Left lung (tissue), 10 donors: ENCODE results near the gene ALLC. TPM values are rescaled to one million over a fixed set of nuclear protein-coding genes. Genes with fewer than 3 reads are reported as not detected.

ENCODE experiments used
- ATAC-seq: fragments of 200-7000 bp; cut with Tn5 transposase; one replicate; pipeline ENCODE4 v1.9.1; 2020; ENCODE audit warnings: moderate library complexity
- DNase-seq, 4 donors: peaks; one replicate each; pipeline ENCODE4 v3.0.0-alpha.2; 2013 to 2020
- H3K27ac ChIP-seq, 2 donors: fragments of 200-600 bp; sonication (generic) in 1 of 2; one replicate each; pipeline versions ENCODE4 v1.5.0 to v1.8.0; 2020 to 2021
- H3K27me3 ChIP-seq, 2 donors: fragments of 200-600 bp; sonication (generic) in 1 of 2; one replicate each; pipeline versions ENCODE4 v1.5.0 to v1.8.0; 2020 to 2021
- H3K36me3 ChIP-seq, 2 donors: fragments of 200-600 bp; sonication (generic) in 1 of 2; one replicate each; pipeline versions ENCODE4 v1.5.0 to v1.8.0; 2020 to 2021
- H3K4me1 ChIP-seq, 2 donors: fragments of 200-600 bp; one replicate each; pipeline ENCODE4 v1.8.0; 2021
- H3K4me3 ChIP-seq, 2 donors: fragments of 200-600 bp; sonication (generic) in 1 of 2; one replicate each; pipeline versions ENCODE4 v1.5.0 to v1.8.0; 2020 to 2021; ENCODE audit warnings: mild to moderate bottlenecking in 1 of 2
- H3K9me3 ChIP-seq, 2 donors: fragments of 200-600 bp; sonication (generic) in 1 of 2; one replicate each; pipeline versions ENCODE4 v1.5.0 to v1.8.0; 2020 to 2021
- intact Hi-C, 2 donors: fragments of 100-400 bp; cut with DNase I; formaldehyde crosslinking; loops; one replicate each; pipeline versions ENCODE4 v1.11.2 to v1.14.2; 2022
- polyA plus RNA-seq, 6 donors: library from polyadenylated mRNA; unstranded; fragments of 120-200 nt; gene quantifications; one replicate each; pipeline ENCODE4 v1.2.1, GENCODE V29; 2013; ENCODE audit not compliant: insufficient read length in 6 of 6
- total RNA-seq, 2 donors: library from RNA; stranded (reverse); fragmentation: NEBNext Ultra II Directional; extraction: Animal tissue kit (Norgen Biotek cat#: 25700); gene quantifications; one replicate each; pipeline ENCODE4 v1.2.1, GENCODE V29; 2021
- TF ChIP-seq, protein P1 (sequence below), 2 donors: fragments of 200-600 bp; sonication (generic) in 1 of 2; IDR thresholded peaks; one replicate each; pipeline versions ENCODE4 v1.5.0 to v1.8.0; 2021; ENCODE audit warnings: antibody characterized with exemption in 2 of 2
- donor health status: DM: no; HTN: yes; CAD: no.
- donor health status: DM: no; HTN: no; CAD: no.

Gene ALLC
- total and polyA plus RNA-seq, 8 donors = 0.13 TPM; not detected in 7

DNA sequence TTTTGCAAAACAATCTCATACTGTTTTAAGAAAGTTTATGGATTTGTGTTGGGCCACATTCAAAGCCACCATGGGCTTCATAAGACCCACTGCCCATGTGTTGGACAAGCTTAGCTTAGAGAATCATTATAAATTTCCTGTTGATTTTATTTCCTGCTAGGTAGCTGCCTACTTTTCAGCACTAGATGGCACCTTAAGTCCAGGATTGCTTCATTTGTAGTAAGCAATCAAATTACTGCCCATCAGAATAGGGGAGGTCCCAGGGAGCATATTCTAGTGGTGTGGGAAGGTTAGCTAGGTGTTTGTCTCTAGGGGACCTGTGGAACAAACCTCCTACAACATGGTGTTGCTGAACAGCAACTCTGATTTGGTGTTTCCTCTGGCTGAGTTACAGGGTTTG is 34.4 kb downstream of the ALLC start:
- intact Hi-C loops = no loop called here
- peak in 1 of 4 donors; percentile 24 for DNase-seq

DNA sequence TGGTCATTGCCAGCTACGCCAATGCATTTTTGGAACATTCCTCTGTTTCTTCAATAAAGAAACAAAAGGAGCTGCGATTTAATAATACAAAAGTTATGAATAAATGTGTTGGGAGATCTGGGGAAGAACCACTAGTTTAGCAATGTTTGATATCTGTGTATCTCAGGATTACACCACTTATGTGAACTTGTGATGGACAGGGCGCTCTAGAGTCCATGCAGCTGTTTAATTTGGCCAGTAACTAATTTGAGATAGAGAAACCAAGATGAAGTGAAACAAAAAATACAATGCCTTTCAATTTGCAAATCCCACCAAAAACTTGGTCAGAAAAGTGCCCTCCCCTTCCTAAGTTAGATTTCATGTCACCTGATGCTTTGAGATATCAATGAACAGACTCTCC is 38.5 kb downstream of the ALLC start:
- Histone ChIP-seq H3K27me3 (peaks cover 0 to 14% of the 10 kb centered on the region in 2 donors), H3K9me3 (no peaks in the 10 kb centered on the region), H3K4me3 (no peak overlapping the region), H3K36me3 (no peaks in the 10 kb centered on the region), H3K4me1 (no peaks in the 10 kb centered on the region), H3K27ac (no peak overlapping the region)
- ATAC-seq (no peak), DNase-seq (peak in 2 of 4 donors; percentile 54 to 65)
- intact Hi-C loops = no loop called here
- TF ChIP-seq, protein P1, sequence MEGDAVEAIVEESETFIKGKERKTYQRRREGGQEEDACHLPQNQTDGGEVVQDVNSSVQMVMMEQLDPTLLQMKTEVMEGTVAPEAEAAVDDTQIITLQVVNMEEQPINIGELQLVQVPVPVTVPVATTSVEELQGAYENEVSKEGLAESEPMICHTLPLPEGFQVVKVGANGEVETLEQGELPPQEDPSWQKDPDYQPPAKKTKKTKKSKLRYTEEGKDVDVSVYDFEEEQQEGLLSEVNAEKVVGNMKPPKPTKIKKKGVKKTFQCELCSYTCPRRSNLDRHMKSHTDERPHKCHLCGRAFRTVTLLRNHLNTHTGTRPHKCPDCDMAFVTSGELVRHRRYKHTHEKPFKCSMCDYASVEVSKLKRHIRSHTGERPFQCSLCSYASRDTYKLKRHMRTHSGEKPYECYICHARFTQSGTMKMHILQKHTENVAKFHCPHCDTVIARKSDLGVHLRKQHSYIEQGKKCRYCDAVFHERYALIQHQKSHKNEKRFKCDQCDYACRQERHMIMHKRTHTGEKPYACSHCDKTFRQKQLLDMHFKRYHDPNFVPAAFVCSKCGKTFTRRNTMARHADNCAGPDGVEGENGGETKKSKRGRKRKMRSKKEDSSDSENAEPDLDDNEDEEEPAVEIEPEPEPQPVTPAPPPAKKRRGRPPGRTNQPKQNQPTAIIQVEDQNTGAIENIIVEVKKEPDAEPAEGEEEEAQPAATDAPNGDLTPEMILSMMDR (IDR thresholded peaks at IDR 0.05) = no peak

More for the DNA sequence above, 34.4 kb downstream of the ALLC start:
- Histone ChIP-seq H3K27ac (no peak overlapping the region), H3K4me3 (no peak overlapping the region), H3K27me3 (peaks cover 0 to 9% of the 10 kb centered on the region in 2 donors), H3K36me3 (no peaks in the 10 kb centered on the region), H3K4me1 (no peaks in the 10 kb centered on the region), H3K9me3 (no peaks in the 10 kb centered on the region)
- ATAC-seq = peak; percentile 57
- TF ChIP-seq, protein P1 (IDR thresholded peaks at IDR 0.05) = peak in 1 of 2 donors; percentile 24

DNA sequence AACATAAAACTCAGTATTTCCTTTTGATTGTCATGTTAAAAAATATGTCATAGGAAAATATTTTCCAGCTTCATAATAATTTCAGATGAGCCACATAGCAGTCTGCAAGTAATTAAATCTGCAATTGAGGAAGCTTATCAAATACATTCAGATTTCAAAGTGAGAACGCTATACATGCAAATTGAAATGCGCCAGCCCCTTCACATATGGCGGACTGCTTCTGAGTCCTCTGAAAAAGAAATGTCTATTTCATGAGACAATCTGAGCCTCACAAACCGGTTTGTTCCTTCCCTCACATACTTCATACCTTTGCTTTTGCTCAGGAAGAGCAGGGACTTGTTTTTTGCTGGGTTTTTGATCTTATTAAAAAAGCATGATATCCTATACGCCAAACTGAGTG is 43.1 kb downstream of the ALLC start:
- no peak for ATAC-seq
- Histone ChIP-seq H3K27me3 (peaks cover 19 to 55% of the 10 kb centered on the region in 2 donors), H3K27ac (no peak overlapping the region), H3K36me3 (no peaks in the 10 kb centered on the region), H3K4me3 (no peak overlapping the region), H3K4me1 (no peaks in the 10 kb centered on the region), H3K9me3 (no peaks in the 10 kb centered on the region)
- no peak for DNase-seq
- intact Hi-C loops = no loop called here
- TF ChIP-seq, protein P1 (IDR thresholded peaks at IDR 0.05) = no peak

DNA sequence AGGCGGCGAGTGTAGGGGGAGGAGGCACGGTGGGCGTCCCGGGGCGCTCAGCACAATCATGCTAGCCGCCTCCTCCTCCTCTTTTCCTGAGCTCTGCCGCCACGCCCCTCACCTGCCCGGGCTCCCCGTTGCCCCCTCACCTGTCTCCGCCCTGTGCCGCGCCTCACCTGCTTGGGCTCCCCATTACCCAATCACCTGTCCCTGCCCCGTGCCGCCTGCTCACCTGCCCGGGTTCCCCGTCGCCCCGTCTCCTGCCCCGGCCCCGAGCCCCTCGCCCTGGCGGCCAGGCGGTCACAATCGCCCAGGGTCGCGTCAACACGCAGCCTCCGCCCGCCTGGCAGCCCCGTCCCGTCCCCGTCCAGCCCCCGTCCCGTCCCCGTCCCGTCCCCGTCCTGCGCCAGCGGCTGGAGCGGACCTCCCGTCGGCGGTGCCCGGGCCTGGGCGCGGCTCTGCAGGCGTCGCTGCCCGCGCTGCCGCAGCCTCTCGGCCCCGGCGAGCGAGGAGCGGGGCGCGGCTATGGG is 45.3 kb downstream of the ALLC start, which contains the start of gene DCDC2C:
DCDC2C (plus strand) TSS at position 340 of the 521 bp plus-strand sequence; CDS start at position 517, 177 bp downstream.
- Histone ChIP-seq H3K4me3 (no peak within 1 kb of the TSS), H3K36me3 (no peaks in the 10 kb centered on the region), H3K4me1 (no peaks in the 10 kb centered on the region), H3K27ac (no peak within 1 kb of the TSS), H3K27me3 (peaks cover 19 to 75% of the 10 kb centered on the region in 2 donors), H3K9me3 (no peaks in the 10 kb centered on the region)
- peak; percentile 13 for ATAC-seq
- DNase-seq = no peak
- intact Hi-C loops = no loop called here
- TF ChIP-seq, protein P1 (IDR thresholded peaks at IDR 0.05) = no peak

DNA sequence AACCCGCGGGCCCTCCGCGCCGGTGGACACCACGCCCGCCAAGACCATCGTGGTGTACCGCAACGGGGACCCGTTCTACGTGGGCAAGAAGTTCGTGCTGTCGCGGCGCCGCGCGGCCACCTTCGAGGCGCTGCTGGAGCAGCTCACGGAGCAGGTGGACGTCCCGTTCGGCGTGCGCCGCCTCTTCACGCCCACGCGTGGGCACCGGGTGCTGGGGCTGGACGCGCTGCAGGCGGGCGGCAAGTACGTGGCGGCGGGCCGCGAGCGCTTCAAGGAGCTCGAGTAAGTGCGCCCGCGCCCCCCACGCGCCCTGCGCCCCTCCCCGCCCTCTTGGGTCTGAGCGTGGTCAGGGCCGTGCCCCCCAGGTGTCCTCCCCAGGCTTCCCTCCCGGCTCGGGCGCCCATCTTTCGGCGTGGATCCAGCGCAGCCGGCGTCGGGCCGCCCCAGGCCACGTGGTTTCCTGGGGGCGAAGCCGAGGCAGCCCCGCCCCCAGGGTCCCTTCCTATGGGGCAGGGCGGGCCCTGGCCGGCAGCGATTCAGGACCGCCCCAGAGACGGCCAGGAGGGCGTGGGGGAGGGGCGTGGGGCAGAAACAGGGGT is 45.9 kb downstream of the ALLC start:
- Histone ChIP-seq H3K36me3 (no peaks in the 10 kb centered on the region), H3K4me3 (no peak overlapping the region), H3K4me1 (no peaks in the 10 kb centered on the region), H3K27ac (no peak overlapping the region), H3K27me3 (peaks cover 19 to 75% of the 10 kb centered on the region in 2 donors), H3K9me3 (no peaks in the 10 kb centered on the region)
- intact Hi-C loops = no loop called here
- TF ChIP-seq, protein P1 (IDR thresholded peaks at IDR 0.05) = no peak
- ATAC-seq (no peak), DNase-seq (peak in 1 of 4 donors; percentile 76)
